HG02938 (cell line): Measurements from ENCODE around the gene CTDSPL.

Experiments used
- ATAC-seq: cut with Tn5 transposase; IDR thresholded peaks from one replicate; pipeline ENCODE4 v1.9.1; 2021; ENCODE audit warnings: mild to moderate bottlenecking, moderate library complexity; ENCODE audit not compliant: unreplicated experiment

Gene CTDSPL

DNA sequence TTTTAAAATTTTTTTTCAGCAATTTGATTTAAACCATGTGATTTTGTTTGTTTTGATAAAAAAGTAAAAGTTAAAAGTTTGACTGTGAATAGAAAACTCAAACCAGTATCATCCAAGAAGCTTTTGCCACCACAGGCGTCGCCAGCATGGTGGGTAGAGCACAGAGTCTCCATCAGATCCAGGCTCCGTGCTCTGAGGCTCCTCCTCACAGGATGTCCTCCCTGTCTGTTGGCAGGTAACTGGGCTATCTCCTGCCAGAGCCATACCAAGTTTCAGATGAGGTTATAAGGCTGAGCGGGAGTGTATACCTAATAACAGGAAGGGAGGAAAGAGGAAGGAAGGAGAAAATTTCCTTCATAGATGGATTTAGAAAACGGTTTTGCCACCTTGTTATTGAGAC is 28.8 kb downstream of the CTDSPL start:
- ATAC-seq = no peak

DNA sequence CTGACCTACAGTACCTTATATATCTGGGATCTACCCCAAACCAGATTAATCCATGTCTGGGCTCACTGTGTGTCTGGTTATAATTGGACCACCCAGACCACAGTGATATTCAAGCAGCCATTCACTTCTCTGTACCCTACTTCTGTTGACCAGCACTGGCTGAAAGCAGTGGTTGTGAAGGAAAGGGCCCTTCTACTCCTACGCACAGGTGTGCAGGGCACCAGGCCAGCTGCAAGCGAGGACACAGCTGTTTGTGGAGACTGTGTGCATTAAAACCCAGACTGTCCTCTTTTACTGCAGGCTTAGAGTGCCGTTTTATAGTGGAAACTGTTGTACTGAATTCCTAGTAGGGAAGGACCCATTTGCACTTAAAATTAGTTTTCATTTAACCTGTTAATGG is 29.5 kb downstream of the CTDSPL start:
- ATAC-seq = no peak

DNA sequence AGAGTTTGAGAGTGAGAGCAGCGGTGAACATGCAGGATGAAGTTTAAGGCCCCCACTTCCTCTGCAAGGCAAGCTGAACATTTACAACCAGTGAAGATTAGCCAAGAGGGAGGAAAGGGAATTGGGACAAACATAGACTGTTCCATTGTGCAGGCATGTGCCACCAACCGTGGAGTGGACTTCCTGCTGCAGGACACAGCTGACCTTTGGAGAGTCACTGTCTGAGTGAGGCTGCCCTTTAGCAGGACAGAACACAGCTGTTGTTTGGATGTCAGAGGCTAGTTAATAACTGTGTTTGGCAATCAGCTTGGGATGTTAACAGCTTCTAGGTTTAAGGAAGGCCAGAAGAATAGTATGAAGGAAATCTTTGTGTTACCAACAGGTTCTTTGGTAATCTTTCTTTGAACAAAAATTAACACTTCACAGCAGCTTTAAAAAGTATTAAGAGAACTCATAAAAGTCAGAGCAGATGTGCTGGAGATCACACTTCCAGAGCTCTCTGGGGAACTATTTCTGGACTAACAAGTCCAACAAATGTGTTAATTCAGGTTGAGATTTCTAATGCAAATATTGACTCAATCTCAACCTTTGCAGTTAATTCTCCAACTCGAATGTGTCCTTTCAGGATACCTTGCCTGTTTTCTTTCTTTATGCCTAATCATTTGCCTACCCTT is 31.4 kb downstream of the CTDSPL start:
- no peak for ATAC-seq

DNA sequence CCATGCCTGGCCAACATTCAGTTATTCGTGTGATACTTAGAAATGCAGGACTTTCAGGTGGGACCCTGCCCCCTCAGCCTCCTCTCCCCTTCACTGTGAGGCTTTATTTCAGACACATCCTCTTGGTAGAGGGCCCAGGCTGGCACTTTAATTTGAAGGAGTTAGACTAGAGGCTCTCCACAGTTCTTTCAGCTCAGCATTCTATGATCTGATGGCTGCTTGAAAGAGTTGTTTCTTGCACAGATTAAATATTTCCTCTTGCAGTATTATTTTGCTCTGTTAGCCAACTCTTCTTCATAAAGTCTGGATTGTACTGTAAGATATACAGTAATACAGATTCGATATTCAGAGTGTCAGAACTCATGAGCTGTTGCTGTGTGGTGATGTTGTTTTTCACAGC is 35.1 kb downstream of the CTDSPL start:
- ATAC-seq = no peak

DNA sequence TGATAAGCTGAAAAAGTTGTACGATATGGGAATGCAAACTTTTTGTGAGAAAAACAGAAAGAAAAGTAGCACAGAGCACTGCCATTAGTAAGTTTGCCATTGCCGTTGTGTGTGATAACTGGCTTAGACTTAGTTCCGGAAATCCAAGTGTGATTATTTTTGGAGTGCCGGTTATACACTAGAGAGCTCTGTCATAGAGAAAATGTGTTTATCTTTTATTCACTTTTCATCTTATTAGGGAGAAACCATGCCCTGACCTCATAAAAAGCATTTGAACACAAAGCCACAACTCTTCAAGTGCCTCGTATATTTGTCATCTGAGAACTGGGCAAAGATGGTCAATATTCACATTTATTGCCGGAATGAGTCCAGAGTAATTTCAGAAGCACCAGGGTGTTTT is 36.1 kb downstream of the CTDSPL start:
- no peak for ATAC-seq

DNA sequence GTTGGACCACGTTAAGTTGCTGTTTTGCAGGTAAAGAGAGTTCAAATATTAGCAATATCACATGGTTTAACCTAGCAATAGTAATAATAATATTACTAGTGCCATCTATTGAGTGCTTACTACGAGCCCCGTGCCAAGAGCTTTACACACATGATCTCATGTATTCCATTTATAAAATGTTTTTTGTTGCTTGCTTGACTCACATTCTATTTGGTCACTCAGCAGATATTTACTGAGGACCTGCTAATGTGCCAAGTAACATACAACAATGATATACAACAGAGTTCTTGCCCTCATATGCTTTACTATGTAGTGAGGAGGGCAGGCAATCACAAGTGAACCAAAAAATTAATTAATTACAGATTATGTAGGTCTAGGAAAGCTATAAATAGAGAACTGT is 36.7 kb downstream of the CTDSPL start:
- no peak for ATAC-seq

DNA sequence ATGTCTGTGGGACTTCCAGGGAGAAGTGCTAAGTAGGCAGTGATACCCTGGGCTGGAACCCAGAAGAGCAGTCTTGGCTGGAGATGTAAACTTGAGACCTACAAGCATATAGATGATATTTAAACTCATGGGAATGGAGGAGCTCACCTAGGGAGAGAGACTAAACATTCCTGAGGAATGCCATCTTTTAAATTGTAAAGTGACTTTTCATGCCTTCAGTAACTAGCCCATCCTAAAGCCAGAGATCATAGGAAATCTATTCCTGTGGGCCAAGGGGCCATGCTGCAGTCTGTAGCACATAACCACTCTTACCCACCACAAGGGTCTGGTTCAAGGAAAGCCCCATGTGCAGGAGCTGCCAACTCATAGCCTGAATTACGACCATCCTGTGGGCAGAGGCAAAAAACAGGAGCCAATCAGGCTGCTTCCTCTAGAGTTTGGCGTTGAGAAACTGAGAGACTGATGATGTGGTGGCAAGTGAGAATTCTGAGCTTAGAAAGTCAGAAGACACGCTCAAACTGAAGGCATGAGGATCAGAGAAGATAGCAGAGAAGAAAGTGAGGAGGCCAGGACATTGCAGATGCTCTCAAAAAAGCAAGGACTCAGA is 37.5 kb downstream of the CTDSPL start:
- ATAC-seq = peak; percentile 59

DNA sequence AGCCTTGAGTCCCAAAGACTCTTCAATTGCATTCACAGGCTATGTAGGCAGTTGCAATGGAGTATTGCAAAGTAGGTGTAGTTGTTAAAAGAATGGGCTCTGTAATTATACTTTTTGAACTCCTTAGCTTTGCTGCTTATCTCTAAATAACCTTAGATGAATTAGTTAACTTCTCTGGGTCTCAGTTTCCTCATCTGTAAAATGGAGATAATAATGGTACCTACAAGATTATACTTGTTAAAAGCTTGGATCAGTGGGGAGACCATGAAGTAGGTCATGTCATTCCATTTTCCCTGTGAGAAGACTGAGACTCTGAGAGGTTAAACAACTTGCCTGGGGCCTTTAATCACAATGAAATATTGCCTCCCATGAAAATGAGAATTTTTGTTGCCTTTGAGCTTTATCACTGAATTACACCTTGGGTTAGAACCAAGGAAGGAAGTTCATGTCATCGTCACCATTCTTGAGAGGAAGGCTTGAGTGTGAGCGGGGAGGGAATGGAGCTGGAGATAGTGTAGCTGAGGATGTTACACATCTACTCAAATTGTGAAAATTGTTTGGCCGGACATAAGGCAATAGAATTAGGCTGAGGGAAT is 38.1 kb downstream of the CTDSPL start:
- ATAC-seq = no peak

DNA sequence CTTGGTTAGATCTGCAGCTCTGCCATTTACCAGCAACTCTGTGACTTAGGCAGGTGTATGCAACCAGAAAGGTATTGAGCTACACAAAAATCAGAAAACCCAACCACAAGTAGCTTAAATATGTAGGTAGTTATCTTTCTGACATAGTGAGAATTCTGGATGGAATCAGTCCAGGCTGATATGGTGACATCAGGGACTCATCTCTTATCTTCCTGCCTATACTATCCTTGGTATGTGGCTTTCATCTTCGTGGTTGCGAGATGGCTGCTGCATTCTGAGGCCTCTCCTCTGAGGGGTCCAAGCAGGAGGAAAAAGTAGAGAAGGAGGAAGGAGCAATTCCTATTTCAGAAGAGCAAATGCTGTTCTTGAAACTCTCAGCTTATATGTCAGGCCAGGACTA is 40.0 kb downstream of the CTDSPL start:
- ATAC-seq = no peak

DNA sequence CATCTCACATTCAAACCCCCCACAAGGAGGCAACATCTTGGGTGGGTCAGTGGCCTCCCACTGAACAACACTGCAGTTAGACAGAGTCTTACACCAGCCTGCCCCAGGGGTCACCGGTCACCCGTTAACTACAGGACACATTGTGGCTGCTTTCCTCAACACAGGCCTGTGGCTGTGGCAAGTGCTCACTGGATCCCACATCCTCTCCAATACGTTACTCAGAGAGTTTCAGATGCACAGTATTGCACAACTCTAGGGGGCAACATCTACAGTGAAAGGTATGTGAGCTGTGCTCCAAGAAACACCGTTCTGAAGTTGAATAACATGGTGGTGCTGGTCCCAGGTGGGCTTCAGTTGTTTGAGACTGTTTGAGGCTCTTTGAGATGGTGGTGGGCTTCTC is 41.0 kb downstream of the CTDSPL start:
- no peak for ATAC-seq

DNA sequence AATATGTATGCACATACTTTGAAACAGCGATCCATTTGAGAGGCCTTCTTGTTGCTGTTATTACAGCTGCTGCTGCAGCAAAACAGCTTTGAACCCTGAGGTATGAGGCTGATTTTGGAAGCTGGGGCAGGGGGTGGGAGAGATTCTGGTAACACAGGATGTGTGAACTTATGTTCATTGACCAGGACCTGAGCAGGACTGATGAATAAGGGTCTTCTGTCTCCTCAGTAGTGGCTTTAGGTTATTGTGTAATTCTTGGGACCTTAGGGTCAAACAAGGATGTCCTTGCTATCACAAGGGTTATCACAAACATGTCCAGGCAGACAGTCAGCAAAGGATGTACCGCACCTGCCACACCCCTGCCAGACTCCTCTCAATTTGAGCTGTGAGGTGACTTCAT is 41.6 kb downstream of the CTDSPL start:
- ATAC-seq = no peak

DNA sequence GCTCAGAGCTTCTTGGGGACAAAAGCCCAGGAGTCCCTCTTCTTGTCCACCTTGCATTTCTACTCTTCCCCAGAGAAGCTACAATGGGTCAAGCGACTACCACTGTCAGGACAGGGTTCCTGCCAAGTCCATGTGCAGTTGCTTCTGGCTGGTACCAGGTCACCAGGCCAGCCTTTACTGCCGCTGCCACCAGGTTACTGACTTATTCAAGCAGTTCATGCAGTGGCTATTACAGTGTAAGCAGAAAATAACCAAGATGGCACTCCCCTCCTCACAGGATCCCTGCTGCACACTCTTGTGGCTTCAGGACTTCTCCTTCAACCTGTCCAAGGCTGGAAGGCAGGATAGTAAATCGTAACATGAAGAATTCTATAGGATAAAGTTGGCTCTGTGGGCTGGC is 42.1 kb downstream of the CTDSPL start:
- ATAC-seq = no peak

DNA sequence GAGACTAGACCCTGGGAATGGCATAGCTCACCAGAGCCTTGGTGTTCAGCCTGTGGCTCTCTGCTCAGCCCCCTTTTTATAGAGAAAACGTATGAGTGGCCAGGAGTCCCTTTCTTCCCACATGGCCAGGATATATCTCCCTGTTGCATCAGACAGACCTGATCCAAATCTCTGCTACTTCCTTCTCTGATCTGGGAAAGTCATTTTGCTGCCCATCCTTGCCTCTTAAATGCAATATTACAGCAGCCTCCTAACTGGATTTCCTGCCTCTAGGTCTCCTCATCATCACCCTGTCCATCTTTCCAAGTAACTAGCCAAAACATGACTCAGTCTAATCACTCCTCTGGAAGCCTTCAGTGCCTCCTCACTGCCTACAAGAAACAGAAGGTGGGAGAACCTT is 42.9 kb downstream of the CTDSPL start:
- ATAC-seq = no peak

DNA sequence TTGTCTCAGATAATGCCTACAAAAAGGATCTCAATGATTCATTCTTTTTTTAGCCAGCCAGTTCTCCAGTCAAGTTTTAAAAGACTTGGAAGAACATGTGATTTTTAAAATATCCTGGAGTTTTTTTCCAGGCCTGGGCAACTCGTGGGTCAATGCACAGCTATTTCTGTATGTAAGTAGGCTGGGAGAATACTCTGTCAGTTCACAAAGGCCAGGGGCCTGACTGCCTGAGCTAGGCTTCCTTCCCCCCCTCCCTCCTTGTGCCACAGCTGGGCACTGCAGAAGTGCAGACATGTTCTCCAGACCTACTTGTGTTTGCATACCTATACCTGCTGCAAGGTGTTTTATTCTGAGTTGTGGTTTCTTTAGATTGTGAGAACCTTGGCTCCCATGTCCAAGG is 43.7 kb downstream of the CTDSPL start:
- no peak for ATAC-seq

DNA sequence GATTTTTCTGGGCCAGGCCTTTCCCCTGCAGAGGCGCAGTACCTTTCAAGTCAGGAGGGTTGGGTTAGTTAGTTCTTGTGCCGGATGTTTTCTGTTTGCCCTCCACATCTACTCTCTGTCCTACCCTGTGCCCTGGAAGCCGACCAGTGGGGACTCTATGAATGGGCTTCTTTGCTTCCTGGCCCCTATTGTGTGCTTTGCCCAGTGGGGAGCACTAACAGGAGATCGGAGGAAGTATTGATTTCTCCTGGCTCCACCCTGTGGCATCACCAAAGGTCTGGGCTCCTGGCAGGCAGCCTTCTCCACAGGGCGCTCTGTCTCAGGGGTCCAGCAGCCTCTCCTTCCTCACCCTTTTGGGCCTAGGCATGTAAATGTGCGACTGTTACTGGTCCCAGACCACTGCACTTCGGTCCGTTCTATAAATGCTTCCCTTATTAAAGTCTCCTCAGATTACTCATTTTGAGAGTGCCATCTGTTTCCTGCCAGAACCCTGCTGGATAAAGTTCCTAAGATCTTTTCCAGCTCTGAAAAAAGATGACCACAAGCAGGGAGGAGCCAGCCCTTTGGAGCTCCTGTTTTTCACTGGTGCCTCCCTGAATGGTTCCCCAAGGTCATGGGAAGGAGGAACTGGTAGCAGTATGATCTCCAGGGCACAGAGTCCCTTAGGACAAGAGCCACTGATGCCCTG is 44.5 kb downstream of the CTDSPL start:
- no peak for ATAC-seq

DNA sequence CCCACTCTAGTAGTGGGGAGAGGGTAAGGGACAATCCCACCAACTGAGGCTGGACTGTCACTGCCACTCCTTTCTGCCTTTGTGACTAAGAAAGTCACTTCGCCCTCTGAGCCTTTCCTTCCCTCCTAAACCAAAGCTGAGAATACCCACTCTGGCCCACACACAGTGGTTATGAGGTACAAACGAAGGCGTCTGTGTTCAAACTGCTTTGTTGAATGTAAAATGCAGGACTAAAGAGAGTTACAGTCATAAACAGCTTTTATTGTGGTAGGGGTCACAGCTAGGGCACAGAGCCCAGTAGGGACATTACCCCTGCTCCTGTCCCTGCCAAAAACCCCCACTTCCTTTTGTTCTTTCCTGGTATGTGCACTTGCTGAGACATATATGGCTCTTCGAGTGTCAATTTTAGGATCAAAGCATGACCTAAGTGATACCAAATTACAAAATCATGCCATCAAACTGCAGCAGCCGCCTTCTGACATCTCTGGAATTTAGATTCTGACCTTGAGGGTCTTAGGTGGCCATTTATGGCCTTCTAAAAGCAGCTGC is 45.1 kb downstream of the CTDSPL start:
- ATAC-seq = no peak

DNA sequence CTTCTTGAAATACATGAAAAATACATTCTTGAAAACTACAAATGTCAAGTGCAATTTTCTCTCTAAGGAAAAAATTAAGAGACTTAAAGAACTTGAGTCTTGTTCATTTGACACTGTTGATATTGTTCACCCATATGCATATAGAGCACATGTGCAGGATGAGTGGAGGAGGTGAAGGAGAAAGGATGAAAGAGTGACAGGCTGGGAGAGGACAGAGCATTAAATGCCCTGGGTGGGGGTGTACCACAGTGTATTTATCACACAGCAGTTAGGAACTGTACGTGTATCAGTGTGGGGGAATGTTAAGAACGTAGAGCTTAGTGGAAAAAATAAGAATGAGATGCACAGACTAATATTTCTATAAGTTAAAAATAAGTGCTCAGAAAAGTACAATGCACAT is 45.7 kb downstream of the CTDSPL start:
- ATAC-seq = no peak

DNA sequence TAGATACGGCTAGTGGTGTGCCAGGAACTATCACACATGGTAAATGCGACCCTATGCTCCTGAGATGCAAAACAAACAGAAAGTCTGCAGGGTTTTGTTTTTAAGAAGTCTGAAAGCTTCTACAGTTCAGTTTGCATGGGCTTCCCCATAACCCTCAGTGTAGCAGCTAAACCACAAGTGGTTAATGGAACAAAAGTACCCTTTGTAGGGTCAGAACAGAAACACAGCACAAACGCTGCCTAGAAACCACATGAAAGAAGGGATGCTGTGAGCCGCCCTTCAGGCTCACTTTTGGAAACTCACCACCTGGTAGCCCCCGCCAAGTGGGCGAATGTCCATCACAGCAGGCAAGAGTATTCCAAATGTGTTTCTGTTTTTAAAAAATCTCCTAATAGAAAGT is 46.2 kb downstream of the CTDSPL start:
- peak; percentile 87 for ATAC-seq

DNA sequence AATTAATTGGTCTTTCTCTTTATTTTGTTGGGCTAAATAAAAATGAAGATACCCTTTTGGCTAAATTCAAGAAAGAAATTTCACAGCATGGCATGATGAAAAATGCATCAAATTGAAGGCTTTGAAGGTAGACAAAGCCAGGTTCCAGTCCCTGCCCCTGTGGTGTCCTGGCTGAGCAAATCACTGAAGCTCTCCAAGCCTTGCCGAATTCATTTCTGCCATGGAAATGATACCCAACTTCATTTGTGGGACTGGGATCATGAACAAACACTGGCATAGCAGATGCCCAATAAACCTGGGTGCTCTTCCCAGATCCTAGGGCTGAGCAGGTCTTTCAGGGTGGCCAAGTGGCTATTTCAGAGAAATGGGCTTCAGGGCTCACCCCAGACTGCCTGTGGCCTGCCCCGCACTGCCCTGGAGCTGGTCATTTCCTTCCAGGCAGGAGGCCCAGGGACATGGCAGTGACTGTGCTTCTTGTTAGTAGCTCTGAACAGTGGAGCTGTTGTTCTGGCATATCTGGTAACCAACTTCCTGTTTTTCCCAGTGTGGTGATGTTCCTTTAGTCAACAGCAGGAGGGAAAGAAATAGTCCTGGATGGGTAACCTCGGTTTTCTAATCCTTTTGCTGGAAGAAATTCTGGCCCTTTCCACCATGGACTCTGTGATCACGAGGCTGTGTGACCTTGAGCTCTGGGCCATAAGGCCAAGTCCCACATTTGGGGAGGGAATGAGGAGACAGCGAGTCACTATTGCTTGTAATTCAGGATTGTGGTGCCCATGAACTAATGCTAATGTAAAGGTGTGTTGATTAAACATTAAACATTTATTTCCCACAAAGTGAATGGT is 47.6 kb downstream of the CTDSPL start:
- no peak for ATAC-seq

DNA sequence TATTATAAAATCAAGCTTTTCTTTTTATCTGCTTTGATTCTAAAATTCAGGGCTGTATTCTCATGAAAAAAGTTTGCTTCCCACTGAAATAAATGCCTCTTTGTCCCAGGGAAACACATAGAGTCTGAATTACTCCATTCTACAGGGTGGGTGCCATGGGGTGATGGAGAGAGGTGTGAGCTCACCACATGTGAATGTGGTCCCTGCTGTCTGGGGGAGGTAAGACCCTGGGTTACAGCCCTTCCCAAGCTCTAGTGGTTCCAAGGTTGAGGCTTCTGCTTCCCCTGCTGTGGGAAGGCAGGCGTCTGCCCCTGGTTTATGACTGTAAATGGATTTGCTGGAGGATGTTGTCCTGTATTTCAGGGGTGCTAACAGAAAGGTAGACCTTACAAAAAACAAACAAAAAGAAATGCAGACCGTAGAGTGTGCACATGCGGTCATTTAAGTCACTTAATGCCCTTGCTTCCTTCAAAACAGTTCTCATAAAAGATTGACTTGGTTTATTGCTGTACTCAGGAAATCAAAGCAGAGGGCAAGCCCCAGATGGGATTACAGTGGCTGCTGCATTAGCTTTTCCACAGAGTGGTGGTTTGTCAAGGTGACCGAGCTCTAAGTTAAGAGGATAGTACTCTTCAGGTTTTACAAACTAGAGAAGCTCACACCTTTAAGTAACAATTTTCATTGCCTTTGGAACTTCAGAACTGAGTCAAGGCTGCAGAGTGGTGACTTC is 49.2 kb downstream of the CTDSPL start:
- no peak for ATAC-seq
